HG02571 (cell line): ENCODE results near the gene SLC5A9.
"Not testable (repeated sequence)": the region's sequence is repeated elsewhere in the genome, so short reads cannot be mapped to it uniquely, and the experiment has no call there.

Experiments
- ATAC-seq: cut with Tn5 transposase; IDR thresholded peaks from one replicate; pipeline ENCODE4 v1.9.1; 2021; ENCODE audit warnings: mild to moderate bottlenecking, moderate library complexity; ENCODE audit not compliant: unreplicated experiment

Gene SLC5A9

GRCh38 chr1:48236716-48237470 lies 14.4 kb downstream of the SLC5A9 start:
- ATAC-seq = no peak

GRCh38 chr1:48242141-48242736 lies 19.7 kb downstream of the SLC5A9 start:
- no peak for ATAC-seq

- no peak for ATAC-seq
Measured at GRCh38 chr1:48245106-48245505, 22.6 kb downstream of the SLC5A9 start.

- no peak for ATAC-seq
Measured at GRCh38 chr1:48246727-48247126, 24.2 kb downstream of the SLC5A9 start.

GRCh38 chr1:48248356-48248755 lies 25.8 kb downstream of the SLC5A9 start:
- no peak for ATAC-seq

GRCh38 chr1:48249868-48250267 lies 27.4 kb downstream of the SLC5A9 start:
- no peak for ATAC-seq

- ATAC-seq = no peak
Measured at GRCh38 chr1:48250572-48250971, 28.1 kb downstream of the SLC5A9 start.

- ATAC-seq = no peak
Measured at GRCh38 chr1:48251323-48251722, 28.8 kb downstream of the SLC5A9 start.

- no peak for ATAC-seq
Measured at GRCh38 chr1:48251821-48252220, 29.3 kb downstream of the SLC5A9 start.

GRCh38 chr1:48254254-48254653 lies 31.7 kb downstream of the SLC5A9 start:
- ATAC-seq = no peak

GRCh38 chr1:48258106-48258505 lies 35.6 kb downstream of the SLC5A9 start:
- no peak for ATAC-seq

GRCh38 chr1:48261881-48262400 lies 39.4 kb downstream of the SLC5A9 start:
- ATAC-seq = no peak

GRCh38 chr1:48263041-48263440 lies 40.5 kb downstream of the SLC5A9 start:
- ATAC-seq = no peak

GRCh38 chr1:48266576-48266975 lies 44.1 kb downstream of the SLC5A9 start:
- no peak for ATAC-seq

GRCh38 chr1:48277437-48277836 lies 54.9 kb downstream of the SLC5A9 start:
- ATAC-seq = not testable (repeated sequence)

GRCh38 chr1:48282329-48282728 lies 59.8 kb downstream of the SLC5A9 start:
- not testable (repeated sequence) for ATAC-seq

- not testable (repeated sequence) for ATAC-seq
Measured at GRCh38 chr1:48284696-48285420, 62.3 kb downstream of the SLC5A9 start.

GRCh38 chr1:48285525-48285924 lies 63.0 kb downstream of the SLC5A9 start:
- no peak for ATAC-seq

- ATAC-seq = no peak
Measured at GRCh38 chr1:48291421-48291820, 68.9 kb downstream of the SLC5A9 start.

GRCh38 chr1:48292706-48293105 lies 70.2 kb downstream of the SLC5A9 start:
- ATAC-seq = no peak

- ATAC-seq = not testable (repeated sequence)
Measured at GRCh38 chr1:48294094-48294493, 71.6 kb downstream of the SLC5A9 start.

GRCh38 chr1:48294656-48295055 lies 72.1 kb downstream of the SLC5A9 start:
- no peak for ATAC-seq
